Ishikawa (cell line): Measurements from ENCODE around the gene GDAP2.

Experiments used
- CEBPB ChIP-seq: IDR thresholded peaks from 2 replicates; pipeline ENCODE4 v1.6.1; 2012
- CREB1 ChIP-seq: IDR thresholded peaks from 2 replicates; pipeline ENCODE4 v1.6.1; 2012; ENCODE audit warnings: low read depth
- EGR1 ChIP-seq: IDR thresholded peaks from 2 replicates; pipeline ENCODE4 v1.6.1; 2012
- EP300 ChIP-seq: IDR thresholded peaks from 2 replicates; pipeline ENCODE4 v1.6.1; 2012; ENCODE audit warnings: borderline replicate concordance
- FOXM1 ChIP-seq: IDR thresholded peaks from 2 replicates; pipeline ENCODE4 v1.6.1; 2012; ENCODE audit warnings: low read depth, borderline replicate concordance
- MAX ChIP-seq: IDR thresholded peaks from 2 replicates; pipeline ENCODE4 v1.6.1; 2012
- RAD21 ChIP-seq: IDR thresholded peaks from 2 replicates; pipeline ENCODE4 v1.6.1; 2012; ENCODE audit warnings: low read depth
- REST ChIP-seq: IDR thresholded peaks from 2 replicates; pipeline ENCODE4 v1.6.1; 2012; ENCODE audit warnings: low read depth, mild to moderate bottlenecking
- TAF1 ChIP-seq: IDR thresholded peaks from 2 replicates; pipeline ENCODE4 v1.6.1; 2012; ENCODE audit warnings: low read depth, mild to moderate bottlenecking
- TCF12 ChIP-seq: IDR thresholded peaks from 2 replicates; pipeline ENCODE4 v1.6.1; 2012; ENCODE audit warnings: low read depth
- TEAD4 ChIP-seq: IDR thresholded peaks from 2 replicates; pipeline ENCODE4 v1.6.1; 2012
- USF1 ChIP-seq: IDR thresholded peaks from 2 replicates; pipeline ENCODE4 v1.6.1; 2012
- YY1 ChIP-seq: IDR thresholded peaks from 2 replicates; pipeline ENCODE4 v1.6.1; 2012; ENCODE audit warnings: low read depth

- TF ChIP-seq TAF1 (no peak), EGR1 (no peak), CREB1 (no peak), YY1 (no peak), RAD21 (no peak), TEAD4 (no peak), TCF12 (no peak), CEBPB (no peak), MAX (no peak), REST (no peak), EP300 (no peak), FOXM1 (no peak), USF1 (no peak)
Measured at GRCh38 chr1:117925981-117926380, 3.4 kb downstream of the GDAP2 start.
